NB4 (cell line): ENCODE data around the gene IP6K1.

ENCODE experiments used
- DNase-seq: peaks from one replicate; pipeline ENCODE4 v3.0.0; 2010; ENCODE audit warnings: low read depth
- H3K4me3 ChIP-seq: one replicate; pipeline ENCODE4 v1.5.1; 2011; ENCODE audit warnings: mild to moderate bottlenecking, low read depth, low read length, moderate library complexity
- CTCF ChIP-seq: IDR thresholded peaks from one replicate; pipeline ENCODE4 v1.5.1; 2012; ENCODE audit warnings: low read depth, low read length
- MAX ChIP-seq: IDR thresholded peaks from 2 replicates; pipeline ENCODE4 v1.6.1; 2011; ENCODE audit warnings: low read depth, low read length
- MYC ChIP-seq: IDR thresholded peaks from 2 replicates; pipeline ENCODE4 v1.6.1; 2011; ENCODE audit warnings: low read depth, low read length
- POLR2A ChIP-seq: IDR thresholded peaks from 2 replicates; pipeline ENCODE4 v1.6.1; 2011; ENCODE audit warnings: mild to moderate bottlenecking; ENCODE audit not compliant: insufficient read length; ENCODE audit errors: extremely low read depth

Gene IP6K1

GRCh38 chr3:49716691-49717210, 69.6 kb downstream of the IP6K1 start:
- no peak overlapping the region for H3K4me3 ChIP-seq
- DNase-seq = no peak
- TF ChIP-seq MYC = no peak
- no peak for TF ChIP-seq MAX
- no peak for TF ChIP-seq CTCF
- TF ChIP-seq POLR2A = no peak

GRCh38 chr3:49716169-49716568, 70.2 kb downstream of the IP6K1 start:
- TF ChIP-seq MAX (no peak), POLR2A (no peak), CTCF (no peak), MYC (no peak)
- no peak overlapping the region for H3K4me3 ChIP-seq
- no peak for DNase-seq

- no peak for TF ChIP-seq MAX
- no peak for DNase-seq
- H3K4me3 ChIP-seq = no peak overlapping the region
Measured at GRCh38 chr3:49715611-49716121, 70.7 kb downstream of the IP6K1 start.

- no peak for DNase-seq
- H3K4me3 ChIP-seq = no peak overlapping the region
- no peak for TF ChIP-seq CTCF
- TF ChIP-seq MYC = no peak
- TF ChIP-seq POLR2A = no peak
- TF ChIP-seq MAX = no peak
Measured at GRCh38 chr3:49714728-49715550, 71.4 kb downstream of the IP6K1 start.

- TF ChIP-seq MAX = no peak
- no peak for TF ChIP-seq MYC
- no peak for TF ChIP-seq CTCF
- no peak for TF ChIP-seq POLR2A
- DNase-seq = no peak
- no peak overlapping the region for H3K4me3 ChIP-seq
Measured at GRCh38 chr3:49713336-49714105, 72.8 kb downstream of the IP6K1 start.
